ENCODE data around the gene SRM. TPM values are rescaled to one million over a fixed set of nuclear protein-coding genes. Genes with fewer than 3 reads are reported as not detected.
"Not testable (repeated sequence)": the region's sequence is repeated elsewhere in the genome, so short reads cannot be mapped to it uniquely, and the experiment has no call there.

Gene SRM
- total RNA-seq, 1 experiment from 2014 or later = 64.4 TPM

DNA sequence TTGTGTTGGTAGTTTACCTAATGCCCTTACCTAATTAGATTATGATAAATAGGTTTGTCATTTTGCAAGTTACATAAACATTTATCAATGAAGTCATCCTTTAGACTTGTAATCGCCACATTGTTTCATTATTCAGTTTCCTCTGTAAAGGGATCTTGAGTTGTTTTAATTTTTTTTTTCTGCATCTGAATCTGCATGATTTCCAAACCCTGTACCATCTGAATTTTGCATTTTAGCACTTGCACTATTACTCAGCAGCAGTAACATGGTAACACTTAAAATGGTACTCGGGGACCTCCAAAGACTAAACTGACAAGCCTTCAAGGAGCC, 35.0 kb downstream of the SRM start:
- Histone ChIP-seq H3K4me3 (no peak overlapping the region), H3K4me1 (peaks cover 19% of the 10 kb centered on the region), H3K9me3 (replicated peaks) (no peaks in the 10 kb centered on the region), H3K27me3 (no peaks in the 10 kb centered on the region), H3K27ac (no peak overlapping the region), H3K36me3 (peaks cover 73% of the 10 kb centered on the region)
- DNase-seq = no peak

DNA sequence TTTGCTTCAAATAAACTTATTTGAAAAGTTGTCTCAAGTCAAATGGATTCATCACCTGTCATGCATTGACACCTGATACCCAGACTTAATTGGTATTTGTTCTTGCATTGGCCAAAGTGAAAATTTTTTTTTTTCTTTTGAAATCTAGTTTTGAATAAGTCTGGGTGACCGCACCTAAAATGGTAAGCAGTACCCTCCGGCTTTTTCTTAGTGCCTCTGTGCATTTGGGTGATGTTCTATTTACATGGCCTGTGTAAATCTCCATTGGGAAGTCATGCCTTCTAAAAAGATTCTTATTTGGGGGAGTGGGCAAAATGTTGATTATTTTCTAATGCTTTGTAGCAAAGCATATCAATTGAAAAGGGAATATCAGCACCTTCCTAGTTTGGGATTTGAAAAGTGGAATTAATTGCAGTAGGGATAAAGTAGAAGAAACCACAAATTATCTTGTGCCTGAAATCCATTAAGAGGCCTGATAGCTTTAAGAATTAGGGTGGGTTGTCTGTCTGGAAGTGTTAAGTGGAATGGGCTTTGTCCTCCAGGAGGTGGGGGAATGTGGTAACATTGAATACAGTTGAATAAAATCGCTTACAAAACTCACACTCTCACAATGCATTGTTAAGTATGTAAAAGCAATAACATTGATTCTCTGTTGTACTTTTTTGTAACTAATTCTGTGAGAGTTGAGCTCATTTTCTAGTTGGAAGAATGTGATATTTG, 35.5 kb downstream of the SRM start:
- Histone ChIP-seq H3K4me3 (no peak overlapping the region), H3K27ac (no peak overlapping the region), H3K9me3 (replicated peaks) (no peaks in the 10 kb centered on the region), H3K4me1 (peaks cover 19% of the 10 kb centered on the region), H3K27me3 (no peaks in the 10 kb centered on the region), H3K36me3 (peaks cover 77% of the 10 kb centered on the region)
- DNase-seq = no peak

- Histone ChIP-seq H3K27me3 (no peaks in the 10 kb centered on the region), H3K4me3 (no peak overlapping the region), H3K4me1 (peaks cover 19% of the 10 kb centered on the region), H3K9me3 (replicated peaks) (no peaks in the 10 kb centered on the region), H3K36me3 (peaks cover 86% of the 10 kb centered on the region), H3K27ac (no peak overlapping the region)
- DNase-seq = no peak
Measured at GRCh38 chr1:11023201-11023600, 36.6 kb downstream of the SRM start.

GRCh38 chr1:11019971-11020370, 39.8 kb downstream of the SRM start:
- no peak overlapping the region for H3K4me3 ChIP-seq
- H3K9me3 ChIP-seq (replicated peaks) = no peaks in the 10 kb centered on the region
- no peak overlapping the region for H3K27ac ChIP-seq
- H3K4me1 ChIP-seq = no peaks in the 10 kb centered on the region
- DNase-seq = no peak
- no peaks in the 10 kb centered on the region for H3K27me3 ChIP-seq
- peaks cover 98% of the 10 kb centered on the region for H3K36me3 ChIP-seq

DNA sequence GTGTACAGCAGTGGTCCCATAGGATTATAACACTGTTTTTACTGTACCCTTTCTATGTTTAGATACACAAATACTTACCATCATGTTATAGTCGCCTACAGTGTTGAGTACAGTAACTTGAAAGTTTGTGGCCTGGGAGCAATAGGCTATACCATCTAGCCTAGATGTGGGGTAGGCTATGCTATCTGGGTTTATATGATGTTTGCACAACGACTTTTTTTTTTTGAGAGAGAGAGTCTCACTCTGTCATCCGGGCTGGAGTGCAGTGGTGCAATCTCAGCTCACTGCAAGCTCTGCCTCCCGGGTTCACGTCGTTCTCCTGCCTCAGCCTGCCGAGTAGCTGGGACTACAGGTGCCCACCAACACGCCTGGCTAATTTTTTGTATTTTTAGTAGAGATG, 40.5 kb downstream of the SRM start:
- H3K4me3 ChIP-seq; H3K9me3 ChIP-seq (replicated peaks); H3K27me3 ChIP-seq; DNase-seq; H3K4me1 ChIP-seq; H3K27ac ChIP-seq: not testable (repeated sequence)
- peaks cover 98% of the 10 kb centered on the region for H3K36me3 ChIP-seq

- Histone ChIP-seq H3K9me3 (replicated peaks) (no peaks in the 10 kb centered on the region), H3K36me3 (peaks cover 49% of the 10 kb centered on the region), H3K27me3 (no peaks in the 10 kb centered on the region), H3K4me3 (peak overlapping the region; percentile 98), H3K27ac (peak overlapping the region; percentile 100), H3K4me1 (peaks cover 12% of the 10 kb centered on the region)
- DNase-seq = no peak
Measured at GRCh38 chr1:11013160-11013531, 46.7 kb downstream of the SRM start.

DNA sequence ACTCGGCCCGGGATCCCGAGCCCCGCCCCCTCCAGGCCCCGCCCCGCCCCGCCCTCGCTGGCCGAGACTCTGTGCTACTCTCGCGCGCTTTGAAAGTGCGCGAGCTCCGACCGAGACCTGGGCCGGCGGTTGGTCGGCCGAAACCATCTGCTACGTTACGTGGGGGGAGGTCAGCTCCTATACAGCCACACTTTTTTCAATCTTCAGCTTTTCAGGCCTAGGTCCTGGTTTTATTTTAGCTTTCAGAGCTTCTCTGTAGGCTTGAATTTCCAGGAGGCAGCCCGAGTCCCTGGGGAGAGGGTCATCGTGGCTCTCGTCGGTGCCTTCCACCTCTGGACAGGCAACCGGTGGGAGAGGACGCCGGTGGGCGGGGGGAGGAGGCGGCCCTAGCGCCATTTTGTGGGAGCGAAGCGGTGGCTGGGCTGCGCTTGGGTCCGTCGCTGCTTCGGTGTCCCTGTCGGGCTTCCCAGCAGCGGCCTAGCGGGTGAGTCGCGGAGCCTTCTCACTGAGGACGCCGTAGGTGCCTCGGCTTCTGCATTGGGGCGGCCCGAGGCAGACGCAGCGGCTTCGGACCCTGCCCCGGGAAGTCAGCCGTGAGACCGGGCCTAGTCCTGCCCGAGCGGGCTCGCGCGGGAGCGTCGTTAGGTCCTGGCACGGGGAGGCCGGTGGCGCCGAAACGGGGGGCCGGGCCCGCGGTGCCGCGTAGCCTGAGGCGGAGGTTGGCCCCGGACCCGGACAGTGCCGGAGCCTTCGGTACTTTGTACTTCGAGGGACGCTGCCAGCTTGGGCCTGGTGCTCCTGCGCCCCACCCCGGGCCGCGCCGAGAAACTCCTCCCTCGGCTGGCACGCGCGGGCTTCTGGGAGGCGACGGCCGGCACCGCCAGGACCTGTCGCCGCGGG, 47.3 kb downstream of the SRM start, which contains the start of gene TARDBP:
TARDBP (plus strand) TSS at position 395 of the 900 bp plus-strand sequence. CDS start 1,074 bp downstream, outside the sequence.
- H3K36me3 ChIP-seq = peaks cover 42% of the 10 kb centered on the region
- peak; percentile 93 to 95 for DNase-seq
- H3K27ac ChIP-seq = peak within 1 kb of the TSS; percentile 100
- H3K4me1 ChIP-seq = peaks cover 12% of the 10 kb centered on the region
- H3K9me3 ChIP-seq (replicated peaks) = no peaks in the 10 kb centered on the region
- H3K4me3 ChIP-seq = peak within 1 kb of the TSS; percentile 98
- H3K27me3 ChIP-seq = no peaks in the 10 kb centered on the region

Other genes starting within 250 kb of the SRM start
- gene TARDBP, start 47.4 kb downstream of the SRM start, total RNA-seq (2014; rRNA removed; shearing (Covaris generic)) = 91.3 and 103 TPM in 2 replicates
- gene MASP2, start 12.8 kb downstream of the SRM start, total RNA-seq (2014; rRNA removed; shearing (Covaris generic)) = 0.08 TPM in 1 of 2 replicates, not detected in the other
- gene EXOSC10, start 39.9 kb upstream of the SRM start, total RNA-seq (2014; rRNA removed; shearing (Covaris generic)) = 93.1 and 97.5 TPM in 2 replicates
- gene ANGPTL7, start 129.3 kb upstream of the SRM start, total RNA-seq (2014; rRNA removed; shearing (Covaris generic)) = not detected in 2 replicates
- gene MTOR, start 202.5 kb upstream of the SRM start, total RNA-seq (2014; rRNA removed; shearing (Covaris generic)) = 54.6 and 55.2 TPM in 2 replicates
- 26.5 and 27.1 TPM in 2 replicates for gene UBIAD1, start 213.2 kb upstream of the SRM start, total RNA-seq (2014; rRNA removed; shearing (Covaris generic))

Measured in SJCRH30 (cell line).